Activated B cell treated with CpG ODN at 0.5 μM for 24 hours (primary cell): ENCODE measurements around the gene PPFIA1. TPM values are rescaled to one million over a fixed set of nuclear protein-coding genes. Genes with fewer than 3 reads are reported as not detected.
"Not testable (repeated sequence)": the region's sequence is repeated elsewhere in the genome, so short reads cannot be mapped to it uniquely, and the experiment has no call there.

ENCODE experiments used
- ATAC-seq: fragments of 200-7000 bp; cut with Tn5 transposase; one replicate; pipeline ENCODE4 v1.10.0; 2021; ENCODE audit warnings: low read depth, mild to moderate bottlenecking, moderate library complexity
- CTCF ChIA-PET: fragments of 350-600 bp; sonication (Branson Sonifier 250); formaldehyde crosslinking; loops from one replicate; lab custom pipeline; 2021; ENCODE audit warnings: antibody characterized with exemption; lab: Charles Lee
- POLR2A ChIA-PET: fragments of 350-600 bp; sonication (Branson Sonifier 250); formaldehyde crosslinking; loops from one replicate; lab custom pipeline; 2021; ENCODE audit warnings: antibody characterized with exemption; lab: Charles Lee
- DNase-seq: peaks from one replicate; pipeline ENCODE4 v3.0.0; 2022
- H3K27ac Mint-ChIP-seq: one replicate; pipeline ENCODE4 v1.8.0; 2020; ENCODE audit warnings: mixed read lengths
- H3K27me3 Mint-ChIP-seq: one replicate; pipeline ENCODE4 v1.8.0; 2021; ENCODE audit warnings: mixed read lengths
- H3K36me3 Mint-ChIP-seq: one replicate; pipeline ENCODE4 v1.8.0; 2021; ENCODE audit warnings: low read depth, mixed read lengths
- H3K4me1 Mint-ChIP-seq: one replicate; pipeline ENCODE4 v1.8.0; 2021; ENCODE audit warnings: mixed read lengths
- H3K4me3 Mint-ChIP-seq: one replicate; pipeline ENCODE4 v1.8.0; 2020; ENCODE audit warnings: mild to moderate bottlenecking, mixed read lengths
- H3K9me3 Mint-ChIP-seq: one replicate; pipeline ENCODE4 v1.8.0; 2020; ENCODE audit warnings: mixed read lengths
- intact Hi-C: fragments of 100-400 bp; cut with micrococcal nuclease; formaldehyde crosslinking; loops from one replicate; pipeline ENCODE4 v1.15.1; 2024
- total RNA-seq: library from RNA; stranded (reverse); gene quantifications from 2 replicates; pipeline ENCODE4 v1.2.3, GENCODE V29; 2022
- TF ChIP-seq, protein P1 (sequence below): fragments of 200-600 bp; IDR thresholded peaks from one replicate; pipeline ENCODE4 v1.8.0; 2022; ENCODE audit warnings: antibody characterized with exemption, mild to moderate bottlenecking

Gene PPFIA1
- total RNA-seq, 1 donor from 2014 or later: 53.3 TPM

DNA sequence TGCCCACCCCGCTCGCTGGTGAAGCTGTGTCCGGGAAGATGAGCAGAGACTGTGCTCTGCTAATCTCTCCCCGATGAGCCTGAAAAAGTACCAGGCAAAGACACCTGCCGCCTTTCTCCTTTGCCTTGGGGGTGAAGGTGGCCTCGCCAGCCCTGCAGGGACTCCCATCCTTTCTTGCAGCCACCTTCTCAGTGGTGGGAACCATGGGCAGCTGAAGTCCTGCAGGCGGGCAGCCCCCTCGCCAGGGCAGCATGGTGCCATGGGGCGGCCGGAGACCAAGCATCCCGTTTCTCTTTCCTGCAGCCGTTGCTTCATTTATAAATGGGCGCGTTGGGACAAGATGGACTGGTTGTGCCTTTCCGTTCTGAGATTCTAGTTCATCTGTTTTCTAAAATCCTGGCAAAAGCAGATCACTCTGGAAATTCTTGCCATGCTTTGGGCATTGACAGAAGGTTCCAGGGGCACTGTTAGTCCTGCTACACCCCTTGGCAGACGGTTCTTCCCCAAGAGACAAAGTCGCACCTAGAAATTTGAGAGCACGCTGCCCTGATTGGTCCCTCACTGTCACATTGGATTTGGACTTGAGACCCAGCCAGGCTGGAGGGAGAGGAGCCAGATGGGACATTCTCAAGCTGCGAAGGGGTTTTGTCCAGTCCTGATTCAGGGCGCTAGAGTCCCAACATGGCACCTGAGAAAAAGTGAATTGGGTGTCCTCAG, 135.3 kb downstream of the PPFIA1 start:
- Mint-ChIP-seq H3K27ac (no peak overlapping the region), H3K4me3 (no peak overlapping the region), H3K4me1 (no peaks in the 10 kb centered on the region), H3K27me3 (peaks cover 25% of the 10 kb centered on the region), H3K9me3 (no peaks in the 10 kb centered on the region), H3K36me3 (no peaks in the 10 kb centered on the region)
- DNase-seq (no peak), ATAC-seq (no peak)
- ChIA-PET CTCF (no interaction called here), POLR2A (no interaction called here)
- TF ChIP-seq, protein P1, sequence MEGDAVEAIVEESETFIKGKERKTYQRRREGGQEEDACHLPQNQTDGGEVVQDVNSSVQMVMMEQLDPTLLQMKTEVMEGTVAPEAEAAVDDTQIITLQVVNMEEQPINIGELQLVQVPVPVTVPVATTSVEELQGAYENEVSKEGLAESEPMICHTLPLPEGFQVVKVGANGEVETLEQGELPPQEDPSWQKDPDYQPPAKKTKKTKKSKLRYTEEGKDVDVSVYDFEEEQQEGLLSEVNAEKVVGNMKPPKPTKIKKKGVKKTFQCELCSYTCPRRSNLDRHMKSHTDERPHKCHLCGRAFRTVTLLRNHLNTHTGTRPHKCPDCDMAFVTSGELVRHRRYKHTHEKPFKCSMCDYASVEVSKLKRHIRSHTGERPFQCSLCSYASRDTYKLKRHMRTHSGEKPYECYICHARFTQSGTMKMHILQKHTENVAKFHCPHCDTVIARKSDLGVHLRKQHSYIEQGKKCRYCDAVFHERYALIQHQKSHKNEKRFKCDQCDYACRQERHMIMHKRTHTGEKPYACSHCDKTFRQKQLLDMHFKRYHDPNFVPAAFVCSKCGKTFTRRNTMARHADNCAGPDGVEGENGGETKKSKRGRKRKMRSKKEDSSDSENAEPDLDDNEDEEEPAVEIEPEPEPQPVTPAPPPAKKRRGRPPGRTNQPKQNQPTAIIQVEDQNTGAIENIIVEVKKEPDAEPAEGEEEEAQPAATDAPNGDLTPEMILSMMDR: no peak
- intact Hi-C loops: no loop called here

DNA sequence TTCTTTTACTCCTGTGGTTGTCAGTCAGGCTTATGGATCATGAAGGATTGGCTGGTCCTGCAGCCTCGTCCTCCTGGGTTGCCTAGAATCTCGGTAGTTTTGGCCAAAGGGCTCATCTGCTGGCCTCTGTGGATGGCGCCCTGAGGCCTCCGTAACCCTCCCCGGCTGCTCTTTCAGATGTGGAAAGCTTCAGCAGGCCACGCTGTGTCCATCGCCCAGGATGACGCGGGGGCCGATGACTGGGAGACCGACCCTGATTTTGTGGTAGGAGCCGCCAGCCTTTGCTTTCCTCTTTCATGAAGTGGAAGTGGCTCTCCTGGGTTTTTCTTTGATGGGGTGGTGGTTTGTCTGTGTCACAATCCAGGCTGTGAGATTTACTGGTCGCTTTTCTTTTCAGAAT, 136.6 kb downstream of the PPFIA1 start:
- no peak for ATAC-seq
- no peaks in the 10 kb centered on the region for H3K4me1 Mint-ChIP-seq
- no peaks in the 10 kb centered on the region for H3K9me3 Mint-ChIP-seq
- H3K27me3 Mint-ChIP-seq: peaks cover 32% of the 10 kb centered on the region
- H3K4me3 Mint-ChIP-seq: no peak overlapping the region
- TF ChIP-seq, protein P1: no peak
- POLR2A ChIA-PET: no interaction called here
- H3K36me3 Mint-ChIP-seq: no peaks in the 10 kb centered on the region
- intact Hi-C loops: no loop called here
- CTCF ChIA-PET: no interaction called here
- no peak for DNase-seq
- no peak overlapping the region for H3K27ac Mint-ChIP-seq

DNA sequence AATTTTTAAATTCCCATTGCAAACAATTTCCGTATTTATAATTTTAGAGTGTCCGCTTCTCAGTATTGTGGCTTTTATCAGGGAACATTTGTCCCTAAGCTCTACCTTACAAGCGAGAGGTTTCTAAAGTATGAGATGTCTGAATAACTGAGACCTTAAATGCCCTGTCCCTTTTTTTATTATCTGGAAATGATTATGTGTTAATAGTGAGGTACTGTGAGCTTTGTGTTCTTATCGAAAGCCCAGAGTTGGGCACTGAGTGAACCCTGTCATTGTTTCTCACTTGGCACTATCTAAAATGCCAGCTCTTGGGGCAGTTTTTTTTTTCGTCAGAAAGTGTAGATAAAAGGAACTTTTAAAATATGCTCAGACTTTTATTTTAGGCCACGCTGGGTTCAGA, 137.3 kb downstream of the PPFIA1 start:
- ChIA-PET CTCF (no interaction called here), POLR2A (no interaction called here)
- Mint-ChIP-seq H3K27ac (no peak overlapping the region), H3K4me1 (no peaks in the 10 kb centered on the region), H3K27me3 (peaks cover 37% of the 10 kb centered on the region), H3K36me3 (no peaks in the 10 kb centered on the region), H3K4me3 (no peak overlapping the region), H3K9me3 (no peaks in the 10 kb centered on the region)
- ATAC-seq (no peak), DNase-seq (no peak)
- TF ChIP-seq, protein P1: no peak
- intact Hi-C loops: no loop called here

DNA sequence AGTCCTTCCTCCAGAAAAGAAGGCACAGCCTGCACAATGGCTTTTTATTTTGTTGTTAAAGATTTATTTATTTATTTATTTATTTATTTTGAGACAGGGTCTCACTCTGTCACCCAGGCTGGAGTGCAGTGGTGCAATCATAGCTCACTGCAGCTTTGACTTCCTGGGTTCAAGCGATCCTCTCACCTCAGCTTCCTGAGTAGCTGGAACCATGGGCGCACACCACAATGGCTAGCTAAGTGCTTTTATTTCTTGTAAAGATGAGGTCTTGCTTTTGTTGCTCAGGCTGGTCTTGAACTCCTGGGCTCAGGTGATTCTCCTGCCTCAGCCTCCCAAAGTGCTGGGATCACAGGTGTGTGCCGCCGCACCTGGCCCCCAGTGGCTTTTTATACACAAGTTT, 137.8 kb downstream of the PPFIA1 start:
- DNase-seq, H3K4me3 Mint-ChIP-seq, H3K36me3 Mint-ChIP-seq, ATAC-seq, H3K27ac Mint-ChIP-seq, H3K4me1 Mint-ChIP-seq, H3K9me3 Mint-ChIP-seq, POLR2A ChIA-PET, intact Hi-C loops, CTCF ChIA-PET: not testable (repeated sequence)
- H3K27me3 Mint-ChIP-seq: peaks cover 38% of the 10 kb centered on the region

DNA sequence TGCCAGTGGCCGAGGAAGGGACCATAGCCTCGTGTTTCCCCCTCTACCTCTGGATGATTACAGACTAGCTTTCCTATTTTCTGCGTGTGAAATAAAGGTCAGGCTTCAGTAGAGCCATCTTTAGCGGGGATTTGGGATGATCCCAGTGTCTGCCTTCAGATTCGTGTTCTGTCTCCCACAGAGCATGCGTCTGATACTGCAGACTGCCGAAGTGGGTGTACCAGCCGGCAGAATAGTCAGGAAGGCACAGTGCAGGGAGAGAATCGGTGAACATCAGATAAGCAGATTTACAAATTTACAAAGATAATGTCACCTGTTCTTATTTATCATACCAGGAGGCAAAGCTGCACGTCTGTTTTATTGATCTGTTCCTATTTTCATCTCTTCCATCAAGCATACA, 138.9 kb downstream of the PPFIA1 start:
- ATAC-seq: no peak
- H3K9me3 Mint-ChIP-seq: no peaks in the 10 kb centered on the region

More for the DNA sequence above, 138.9 kb downstream of the PPFIA1 start:
- H3K27me3 Mint-ChIP-seq: peaks cover 42% of the 10 kb centered on the region
- TF ChIP-seq, protein P1: no peak
- H3K4me3 Mint-ChIP-seq: no peak overlapping the region
- no peak overlapping the region for H3K27ac Mint-ChIP-seq
- H3K36me3 Mint-ChIP-seq: no peaks in the 10 kb centered on the region
- ChIA-PET POLR2A (no interaction called here), CTCF (no interaction called here)
- intact Hi-C loops: no loop called here
- H3K4me1 Mint-ChIP-seq: no peaks in the 10 kb centered on the region
- DNase-seq: no peak
